GM19025 (cell line): ENCODE data around the gene ZBTB20.

Experiments
- ATAC-seq: cut with Tn5 transposase; IDR thresholded peaks from one replicate; pipeline ENCODE4 v1.9.1; 2021; ENCODE audit warnings: mild to moderate bottlenecking, low read depth, moderate library complexity; ENCODE audit not compliant: unreplicated experiment

ZBTB20 gene

GRCh38 chr3:114800272-114801031 is 346.6 kb downstream of the ZBTB20 start:
- no peak for ATAC-seq

GRCh38 chr3:114799816-114800215 is 347.3 kb downstream of the ZBTB20 start:
- ATAC-seq, result no peak

GRCh38 chr3:114796796-114797195 is 350.3 kb downstream of the ZBTB20 start:
- ATAC-seq, result no peak

- no peak for ATAC-seq
Observed at GRCh38 chr3:114794894-114795630, 352.0 kb downstream of the ZBTB20 start.

- no peak for ATAC-seq
Observed at GRCh38 chr3:114792159-114792918, 354.7 kb downstream of the ZBTB20 start.

- ATAC-seq, result no peak
Observed at GRCh38 chr3:114790752-114791151, 356.3 kb downstream of the ZBTB20 start.

- no peak for ATAC-seq
Observed at GRCh38 chr3:114789803-114790202, 357.3 kb downstream of the ZBTB20 start.

GRCh38 chr3:114775395-114775794 is 371.7 kb downstream of the ZBTB20 start:
- ATAC-seq, result no peak

GRCh38 chr3:114770874-114771273 is 376.2 kb downstream of the ZBTB20 start:
- no peak for ATAC-seq

- no peak for ATAC-seq
Observed at GRCh38 chr3:114764056-114764492, 383.0 kb downstream of the ZBTB20 start.

GRCh38 chr3:114762144-114762543 is 384.9 kb downstream of the ZBTB20 start:
- no peak for ATAC-seq

GRCh38 chr3:114760679-114761078 is 386.4 kb downstream of the ZBTB20 start:
- no peak for ATAC-seq

GRCh38 chr3:114758831-114759699 is 388.0 kb downstream of the ZBTB20 start:
- ATAC-seq, result no peak

- ATAC-seq, result peak; percentile 69
Observed at GRCh38 chr3:114756506-114757279, 390.4 kb downstream of the ZBTB20 start.

- ATAC-seq, result peak; percentile 50
Observed at GRCh38 chr3:114746502-114746901, 400.6 kb downstream of the ZBTB20 start.

- peak; percentile 6 for ATAC-seq
Observed at GRCh38 chr3:114745322-114746240, 401.5 kb downstream of the ZBTB20 start.

GRCh38 chr3:114743746-114744485 is 403.2 kb downstream of the ZBTB20 start:
- no peak for ATAC-seq

- no peak for ATAC-seq
Observed at GRCh38 chr3:114741066-114741465, 406.0 kb downstream of the ZBTB20 start.
